C4-2B (cell line): ENCODE results near the gene LUZP1.

ENCODE experiments used
- ZFX ChIP-seq: fragments of 450-650 bp; IDR thresholded peaks from 2 replicates; pipeline ENCODE4 v1.6.1; 2017
- TF ChIP-seq, protein P1 (sequence below): fragments of 450-650 bp; conservative IDR thresholded peaks from 2 replicates; pipeline ENCODE4 v1.5.1; 2017; ENCODE audit warnings: mild to moderate bottlenecking

GRCh38 chr1:23196627-23197328, 28.1 kb upstream of the LUZP1 start:
- TF ChIP-seq, protein P1, sequence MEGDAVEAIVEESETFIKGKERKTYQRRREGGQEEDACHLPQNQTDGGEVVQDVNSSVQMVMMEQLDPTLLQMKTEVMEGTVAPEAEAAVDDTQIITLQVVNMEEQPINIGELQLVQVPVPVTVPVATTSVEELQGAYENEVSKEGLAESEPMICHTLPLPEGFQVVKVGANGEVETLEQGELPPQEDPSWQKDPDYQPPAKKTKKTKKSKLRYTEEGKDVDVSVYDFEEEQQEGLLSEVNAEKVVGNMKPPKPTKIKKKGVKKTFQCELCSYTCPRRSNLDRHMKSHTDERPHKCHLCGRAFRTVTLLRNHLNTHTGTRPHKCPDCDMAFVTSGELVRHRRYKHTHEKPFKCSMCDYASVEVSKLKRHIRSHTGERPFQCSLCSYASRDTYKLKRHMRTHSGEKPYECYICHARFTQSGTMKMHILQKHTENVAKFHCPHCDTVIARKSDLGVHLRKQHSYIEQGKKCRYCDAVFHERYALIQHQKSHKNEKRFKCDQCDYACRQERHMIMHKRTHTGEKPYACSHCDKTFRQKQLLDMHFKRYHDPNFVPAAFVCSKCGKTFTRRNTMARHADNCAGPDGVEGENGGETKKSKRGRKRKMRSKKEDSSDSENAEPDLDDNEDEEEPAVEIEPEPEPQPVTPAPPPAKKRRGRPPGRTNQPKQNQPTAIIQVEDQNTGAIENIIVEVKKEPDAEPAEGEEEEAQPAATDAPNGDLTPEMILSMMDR = no peak
- TF ChIP-seq ZFX = no peak
